GM23338 (cell line): ENCODE results near the gene NRSN2. TPM values are rescaled to one million over a fixed set of nuclear protein-coding genes. Genes with fewer than 3 reads are reported as not detected.

Experiments used
- ATAC-seq: fragments of 200-7000 bp; cut with Tn5 transposase; 3 replicates; pipeline ENCODE4 v1.9.1; 2020
- DNase-seq: peaks from one replicate; pipeline ENCODE4 v3.0.0-alpha.2; 2015; ENCODE audit warnings: low spot score
- H2AFZ ChIP-seq: fragments of 200-600 bp; sonication (generic); 2 replicates; pipeline ENCODE4 v1.8.0; 2016; ENCODE audit warnings: antibody characterized with exemption, mild to moderate bottlenecking, moderate library complexity
- H3F3A ChIP-seq: fragments of 200-600 bp; sonication (generic); replicated peaks from 2 replicates; pipeline ENCODE4 v1.8.0; 2017; ENCODE audit warnings: antibody characterized with exemption, mixed run types, low read depth
- H3K27ac ChIP-seq: fragments of 200-600 bp; sonication (generic); 2 replicates; pipeline ENCODE4 v1.6.1; 2016; ENCODE audit warnings: low read depth
- H3K27me3 ChIP-seq: fragments of 200-600 bp; sonication (generic); 2 replicates; pipeline ENCODE4 v1.8.0; 2016; ENCODE audit warnings: mild to moderate bottlenecking, mixed run types, moderate library complexity; ENCODE audit not compliant: insufficient read depth
- H3K36me3 ChIP-seq: fragments of 200-600 bp; sonication (generic); 2 replicates; pipeline ENCODE4 v1.8.0; 2016; ENCODE audit warnings: mild to moderate bottlenecking; ENCODE audit not compliant: insufficient read depth
- H3K4me1 ChIP-seq: fragments of 200-600 bp; sonication (generic); 2 replicates; pipeline ENCODE4 v1.8.0; 2016; ENCODE audit warnings: mild to moderate bottlenecking, moderate library complexity; ENCODE audit not compliant: insufficient read depth
- H3K4me2 ChIP-seq: fragments of 200-600 bp; sonication (generic); 2 replicates; pipeline ENCODE4 v1.7.1; 2017; ENCODE audit warnings: mixed run types
- H3K4me3 ChIP-seq: fragments of 200-600 bp; sonication (generic); 2 replicates; pipeline ENCODE4 v1.6.1; 2016; ENCODE audit warnings: mixed run types
- H3K79me2 ChIP-seq: fragments of 200-600 bp; sonication (generic); replicated peaks from 2 replicates; pipeline ENCODE4 v1.8.0; 2017; ENCODE audit warnings: mild to moderate bottlenecking; ENCODE audit not compliant: insufficient read depth
- H3K9me2 ChIP-seq: fragments of 200-600 bp; sonication (generic); 2 replicates; pipeline ENCODE4 v1.8.0; 2017; ENCODE audit not compliant: insufficient read depth
- H4K20me1 ChIP-seq: fragments of 200-600 bp; sonication (generic); replicated peaks from 2 replicates; pipeline ENCODE4 v1.8.0; 2017; ENCODE audit warnings: mild to moderate bottlenecking; ENCODE audit not compliant: insufficient read depth
- H3K27ac Mint-ChIP-seq: 2 replicates; pipeline ENCODE4 v1.8.0; 2020; ENCODE audit warnings: inconsistent platforms, mild to moderate bottlenecking, moderate library complexity, mixed read lengths
- H3K27me3 Mint-ChIP-seq: 3 replicates; pipeline ENCODE4 v1.8.0; 2022; ENCODE audit warnings: low read depth, mild to moderate bottlenecking, moderate library complexity, mixed read lengths, inconsistent platforms; ENCODE audit not compliant: insufficient read depth, poor library complexity
- H3K36me3 Mint-ChIP-seq: 3 replicates; pipeline ENCODE4 v1.8.0; 2021; ENCODE audit warnings: low read depth, mild to moderate bottlenecking, inconsistent platforms, moderate library complexity, mixed read lengths
- H3K4me1 Mint-ChIP-seq: 3 replicates; pipeline ENCODE4 v1.8.0; 2020; ENCODE audit warnings: mild to moderate bottlenecking, inconsistent platforms, mixed read lengths
- H3K4me3 Mint-ChIP-seq: 3 replicates; pipeline ENCODE4 v1.8.0; 2021; ENCODE audit warnings: moderate library complexity, mild to moderate bottlenecking, inconsistent platforms, mixed read lengths
- H3K9me3 Mint-ChIP-seq: 3 replicates; pipeline ENCODE4 v1.8.0; 2020; ENCODE audit warnings: moderate library complexity, mild to moderate bottlenecking, inconsistent platforms, mixed read lengths
- CREB1 ChIP-seq: fragments of 250-450 bp; sonication (Bioruptor Pico); IDR thresholded peaks from 2 replicates; pipeline ENCODE4 v1.5.0; 2020; ENCODE audit warnings: low read depth, mild to moderate bottlenecking, moderate library complexity
- CTCF ChIP-seq, 2 experiments: fragments of 200-600 bp in 1 of 2; sonication (generic) in 1 of 2; conservative IDR thresholded peaks; 2 replicates each; pipeline versions ENCODE4 v1.5.1 to v1.6.1; 2016 to 2017; ENCODE audit warnings: antibody characterized with exemption in 2 of 2, low read depth in 2 of 2, mild to moderate bottlenecking in 2 of 2, moderate library complexity in 1 of 2
- EZH2 ChIP-seq: fragments of 200-600 bp; sonication (generic); IDR thresholded peaks from one replicate; pipeline ENCODE4 v1.8.0; 2017; ENCODE audit warnings: antibody characterized with exemption, mild to moderate bottlenecking, low read depth; ENCODE audit not compliant: unreplicated experiment
- EZH2phosphoT487 ChIP-seq: fragments of 200-600 bp; sonication (generic); IDR thresholded peaks from one replicate; pipeline ENCODE4 v1.8.1; 2018; ENCODE audit warnings: antibody characterized with exemption; ENCODE audit not compliant: unreplicated experiment
- JUNB ChIP-seq: IDR thresholded peaks from one replicate; pipeline ENCODE4 v1.6.1; 2016; ENCODE audit warnings: antibody characterized with exemption; ENCODE audit not compliant: unreplicated experiment
- NANOG ChIP-seq: IDR thresholded peaks from 2 replicates; pipeline ENCODE4 v1.6.1; 2016; ENCODE audit warnings: antibody characterized with exemption, borderline replicate concordance
- POLR2AphosphoS5 ChIP-seq: IDR thresholded peaks from 2 replicates; pipeline ENCODE4 v1.6.1; 2016; ENCODE audit warnings: antibody characterized with exemption, low read depth
- STAT1 ChIP-seq: IDR thresholded peaks from one replicate; pipeline ENCODE4 v1.6.1; 2016; ENCODE audit warnings: antibody characterized with exemption; ENCODE audit not compliant: unreplicated experiment
- ZNF114 ChIP-seq: fragments of 250-450 bp; sonication (Bioruptor Pico); IDR thresholded peaks from 2 replicates; pipeline ENCODE4 v1.5.0; 2020; ENCODE audit warnings: mild to moderate bottlenecking, moderate library complexity
- ZNF331 ChIP-seq: fragments of 250-450 bp; sonication (Bioruptor Pico); IDR thresholded peaks from 2 replicates; pipeline ENCODE4 v1.5.0; 2020; ENCODE audit warnings: low read depth, mild to moderate bottlenecking, moderate library complexity
- ZNF462 ChIP-seq: fragments of 250-450 bp; sonication (Bioruptor Pico); IDR thresholded peaks from 2 replicates; pipeline ENCODE4 v1.5.0; 2020; ENCODE audit warnings: mild to moderate bottlenecking, moderate library complexity
- polyA plus RNA-seq: library from polyadenylated mRNA; unstranded; fragments of >200 nt; fragmentation: Nextera tagmentation; extraction: Ambion mirVana; gene quantifications from 2 replicates; pipeline ENCODE4 v1.2.1, GENCODE V29; 2016
- total RNA-seq: library from RNA; depleted of rRNA; stranded (reverse); fragments of >200 nt; shearing (Covaris generic); gene quantifications from 2 replicates; pipeline ENCODE4 v1.2.3, GENCODE V29; 2014
- TF ChIP-seq, protein P1 (sequence below): IDR thresholded peaks from 2 replicates; pipeline ENCODE4 v1.6.1; 2016; ENCODE audit warnings: antibody characterized with exemption
- TF ChIP-seq, protein P2 (sequence below): IDR thresholded peaks from one replicate; pipeline ENCODE4 v1.6.1; 2018; ENCODE audit warnings: antibody characterized with exemption; ENCODE audit not compliant: unreplicated experiment

Gene NRSN2
- total and polyA plus RNA-seq, 2 experiments from 2014 or later: 14.4 to 17.9 TPM

GRCh38 chr20:301886-302848, 44.7 kb upstream of the NRSN2 start:
- H2AFZ ChIP-seq: no peak overlapping the region
- H3K27ac Mint-ChIP-seq: peak overlapping the region; percentile 98
- no peaks in the 10 kb centered on the region for H3K27me3 ChIP-seq
- peaks cover 30% of the 10 kb centered on the region for H3K4me1 ChIP-seq
- H3K9me2 ChIP-seq: 0 out of 2 replicates have a peak, but pooled peaks cover 3% of the 10 kb centered on the region
- H3K27ac ChIP-seq: peak overlapping the region; percentile 98
- peak; percentile 50 for DNase-seq
- H3K36me3 Mint-ChIP-seq: peaks cover 46% of the 10 kb centered on the region
- no peaks in the 10 kb centered on the region for H3K36me3 ChIP-seq
- peaks cover 23% of the 10 kb centered on the region; the same call in 1 of the 2 replicates for H3F3A ChIP-seq
- peaks cover 31% of the 10 kb centered on the region for H3K79me2 ChIP-seq
- peaks cover 36% of the 10 kb centered on the region for H3K4me1 Mint-ChIP-seq
- peak overlapping the region; percentile 97 for H3K4me3 ChIP-seq
- peaks cover 23% of the 10 kb centered on the region for H3K27me3 Mint-ChIP-seq
- peaks cover 5% of the 10 kb centered on the region; the same call in 1 of the 2 replicates for H4K20me1 ChIP-seq
- TF ChIP-seq ZNF331 (CRISPR knock-in tag) (no peak), EZH2 (no peak), EZH2phosphoT487 (no peak), ZNF114 (CRISPR knock-in tag) (no peak), NANOG (no peak), POLR2AphosphoS5 (no peak), STAT1 (no peak), CREB1 (CRISPR knock-in tag) (no peak), ZNF462 (no peak), JUNB (no peak), CTCF (conservative IDR thresholded peaks at IDR 0.05; ENCODE audit: low read depth in 2 of 2) (no peak)
- TF ChIP-seq, protein P1, sequence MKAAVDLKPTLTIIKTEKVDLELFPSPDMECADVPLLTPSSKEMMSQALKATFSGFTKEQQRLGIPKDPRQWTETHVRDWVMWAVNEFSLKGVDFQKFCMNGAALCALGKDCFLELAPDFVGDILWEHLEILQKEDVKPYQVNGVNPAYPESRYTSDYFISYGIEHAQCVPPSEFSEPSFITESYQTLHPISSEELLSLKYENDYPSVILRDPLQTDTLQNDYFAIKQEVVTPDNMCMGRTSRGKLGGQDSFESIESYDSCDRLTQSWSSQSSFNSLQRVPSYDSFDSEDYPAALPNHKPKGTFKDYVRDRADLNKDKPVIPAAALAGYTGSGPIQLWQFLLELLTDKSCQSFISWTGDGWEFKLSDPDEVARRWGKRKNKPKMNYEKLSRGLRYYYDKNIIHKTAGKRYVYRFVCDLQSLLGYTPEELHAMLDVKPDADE: no peak
- TF ChIP-seq, protein P2, sequence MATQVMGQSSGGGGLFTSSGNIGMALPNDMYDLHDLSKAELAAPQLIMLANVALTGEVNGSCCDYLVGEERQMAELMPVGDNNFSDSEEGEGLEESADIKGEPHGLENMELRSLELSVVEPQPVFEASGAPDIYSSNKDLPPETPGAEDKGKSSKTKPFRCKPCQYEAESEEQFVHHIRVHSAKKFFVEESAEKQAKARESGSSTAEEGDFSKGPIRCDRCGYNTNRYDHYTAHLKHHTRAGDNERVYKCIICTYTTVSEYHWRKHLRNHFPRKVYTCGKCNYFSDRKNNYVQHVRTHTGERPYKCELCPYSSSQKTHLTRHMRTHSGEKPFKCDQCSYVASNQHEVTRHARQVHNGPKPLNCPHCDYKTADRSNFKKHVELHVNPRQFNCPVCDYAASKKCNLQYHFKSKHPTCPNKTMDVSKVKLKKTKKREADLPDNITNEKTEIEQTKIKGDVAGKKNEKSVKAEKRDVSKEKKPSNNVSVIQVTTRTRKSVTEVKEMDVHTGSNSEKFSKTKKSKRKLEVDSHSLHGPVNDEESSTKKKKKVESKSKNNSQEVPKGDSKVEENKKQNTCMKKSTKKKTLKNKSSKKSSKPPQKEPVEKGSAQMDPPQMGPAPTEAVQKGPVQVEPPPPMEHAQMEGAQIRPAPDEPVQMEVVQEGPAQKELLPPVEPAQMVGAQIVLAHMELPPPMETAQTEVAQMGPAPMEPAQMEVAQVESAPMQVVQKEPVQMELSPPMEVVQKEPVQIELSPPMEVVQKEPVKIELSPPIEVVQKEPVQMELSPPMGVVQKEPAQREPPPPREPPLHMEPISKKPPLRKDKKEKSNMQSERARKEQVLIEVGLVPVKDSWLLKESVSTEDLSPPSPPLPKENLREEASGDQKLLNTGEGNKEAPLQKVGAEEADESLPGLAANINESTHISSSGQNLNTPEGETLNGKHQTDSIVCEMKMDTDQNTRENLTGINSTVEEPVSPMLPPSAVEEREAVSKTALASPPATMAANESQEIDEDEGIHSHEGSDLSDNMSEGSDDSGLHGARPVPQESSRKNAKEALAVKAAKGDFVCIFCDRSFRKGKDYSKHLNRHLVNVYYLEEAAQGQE: no peak
- peaks cover 2% of the 10 kb centered on the region for H3K9me3 Mint-ChIP-seq
- peak overlapping the region; percentile 81 for H3K4me2 ChIP-seq
- H3K4me3 Mint-ChIP-seq: peak overlapping the region; percentile 10; the same call in 2 of the 3 replicates
- ATAC-seq: no peak
